NB4 (cell line): Measurements from ENCODE around the gene PPP6R1.

Experiments used
- POLR2A ChIP-seq: IDR thresholded peaks from 2 replicates; pipeline ENCODE4 v1.6.1; 2011; ENCODE audit warnings: mild to moderate bottlenecking; ENCODE audit not compliant: insufficient read length; ENCODE audit errors: extremely low read depth
- TF ChIP-seq, protein P1 (sequence below): IDR thresholded peaks from one replicate; pipeline ENCODE4 v1.5.1; 2012; ENCODE audit warnings: low read depth, low read length

DNA sequence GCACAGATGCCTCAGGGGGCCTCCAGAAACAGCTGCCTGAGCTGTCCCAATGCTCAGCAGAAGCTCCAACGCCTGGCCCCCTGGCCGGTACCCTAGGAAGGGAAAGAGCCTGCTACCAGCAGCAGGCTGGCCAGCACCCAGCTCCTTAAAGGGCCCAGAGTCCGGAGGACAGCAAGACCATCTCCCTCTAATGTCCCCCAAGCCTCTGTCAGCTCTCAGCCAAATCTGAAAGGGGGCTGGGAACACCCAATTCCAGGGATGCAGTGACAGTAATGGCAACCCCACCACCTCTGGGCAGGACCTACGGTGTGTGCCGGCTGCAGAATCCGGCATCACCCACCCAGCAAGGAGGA, 4.2 kb downstream of the PPP6R1 start:
- TF ChIP-seq, protein P1, sequence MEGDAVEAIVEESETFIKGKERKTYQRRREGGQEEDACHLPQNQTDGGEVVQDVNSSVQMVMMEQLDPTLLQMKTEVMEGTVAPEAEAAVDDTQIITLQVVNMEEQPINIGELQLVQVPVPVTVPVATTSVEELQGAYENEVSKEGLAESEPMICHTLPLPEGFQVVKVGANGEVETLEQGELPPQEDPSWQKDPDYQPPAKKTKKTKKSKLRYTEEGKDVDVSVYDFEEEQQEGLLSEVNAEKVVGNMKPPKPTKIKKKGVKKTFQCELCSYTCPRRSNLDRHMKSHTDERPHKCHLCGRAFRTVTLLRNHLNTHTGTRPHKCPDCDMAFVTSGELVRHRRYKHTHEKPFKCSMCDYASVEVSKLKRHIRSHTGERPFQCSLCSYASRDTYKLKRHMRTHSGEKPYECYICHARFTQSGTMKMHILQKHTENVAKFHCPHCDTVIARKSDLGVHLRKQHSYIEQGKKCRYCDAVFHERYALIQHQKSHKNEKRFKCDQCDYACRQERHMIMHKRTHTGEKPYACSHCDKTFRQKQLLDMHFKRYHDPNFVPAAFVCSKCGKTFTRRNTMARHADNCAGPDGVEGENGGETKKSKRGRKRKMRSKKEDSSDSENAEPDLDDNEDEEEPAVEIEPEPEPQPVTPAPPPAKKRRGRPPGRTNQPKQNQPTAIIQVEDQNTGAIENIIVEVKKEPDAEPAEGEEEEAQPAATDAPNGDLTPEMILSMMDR = no peak
- no peak for TF ChIP-seq POLR2A
